RPMI8226 (cell line): ENCODE results near the gene TBL3.
A peak's percentile ranks its signal among the peaks of the same experiment; 100 is the strongest.

Experiments used
- DNase-seq: peaks from one replicate; pipeline ENCODE4 v3.0.0-alpha.2; 2015

TBL3 gene

GRCh38 chr16:1965396-1966001 lies 6.4 kb upstream of the TBL3 start:
- no peak for DNase-seq

GRCh38 chr16:1966460-1966859 lies 5.4 kb upstream of the TBL3 start, which contains the start of gene RNF151:
RNF151 (plus strand) TSS chr16:1966856; CDS start chr16:1966882, 26 bp downstream.
- no peak for DNase-seq

- no peak for DNase-seq
Measured at GRCh38 chr16:1968146-1968953, 3.5 kb upstream of the TBL3 start.

- no peak for DNase-seq
Measured at GRCh38 chr16:1972490-1972877, 631 bp downstream of the TBL3 start.

- DNase-seq, result no peak
Measured at GRCh38 chr16:1973461-1974156, 1.8 kb downstream of the TBL3 start.

GRCh38 chr16:1974157-1975070 lies 2.6 kb downstream of the TBL3 start:
- no peak for DNase-seq

GRCh38 chr16:1975432-1976215 lies 3.8 kb downstream of the TBL3 start:
- no peak for DNase-seq

GRCh38 chr16:1976216-1976520 lies 4.3 kb downstream of the TBL3 start:
- no peak for DNase-seq

- no peak for DNase-seq
Measured at GRCh38 chr16:1976951-1977874, 5.4 kb downstream of the TBL3 start.

- no peak for DNase-seq
Measured at GRCh38 chr16:1977875-1978268, 6.0 kb downstream of the TBL3 start.

GRCh38 chr16:1978476-1979120 lies 6.7 kb downstream of the TBL3 start:
- DNase-seq, result no peak

- no peak for DNase-seq
Measured at GRCh38 chr16:1979271-1980029, 7.6 kb downstream of the TBL3 start.

GRCh38 chr16:1980030-1980769 lies 8.3 kb downstream of the TBL3 start:
- DNase-seq, result peak; percentile 78

GRCh38 chr16:1980770-1981087 lies 8.9 kb downstream of the TBL3 start:
- DNase-seq, result no peak

- DNase-seq, result peak; percentile 45
Measured at GRCh38 chr16:1981398-1981836, 9.6 kb downstream of the TBL3 start, which contains the start of gene NOXO1. NOXO1 (minus strand) TSS chr16:1981469; CDS start chr16:1981179, 290 bp downstream.

GRCh38 chr16:1982013-1982433 lies 10.2 kb downstream of the TBL3 start:
- peak; percentile 37 for DNase-seq

GRCh38 chr16:1982991-1983543 lies 11.2 kb downstream of the TBL3 start:
- no peak for DNase-seq

GRCh38 chr16:1983544-1984346 lies 11.9 kb downstream of the TBL3 start, which contains the start of gene GFER:
GFER (plus strand) TSS chr16:1984193; CDS start chr16:1984219, 26 bp downstream.
- DNase-seq, result peak; percentile 96
